Mesendoderm (in vitro differentiated cells): Measurements from ENCODE around the gene TRAFD1.
"Not testable (repeated sequence)": the region's sequence is repeated elsewhere in the genome, so short reads cannot be mapped to it uniquely, and the experiment has no call there.

Experiments
- DNase-seq: peaks from one replicate; pipeline ENCODE4 v3.0.0; 2013
- H2AK5ac ChIP-seq: 2 replicates; pipeline ENCODE4 v1.6.1; 2013; ENCODE audit warnings: low read length, inconsistent platforms
- H2BK120ac ChIP-seq: 2 replicates; pipeline ENCODE4 v1.6.1; 2013; ENCODE audit warnings: low read depth, mild to moderate bottlenecking, low read length, moderate library complexity, mixed read lengths
- H2BK15ac ChIP-seq: replicated peaks from 2 replicates; pipeline ENCODE4 v1.6.1; 2013; ENCODE audit warnings: low read depth, mild to moderate bottlenecking, moderate library complexity
- H2BK5ac ChIP-seq: 2 replicates; pipeline ENCODE4 v1.6.1; 2013; ENCODE audit warnings: low read length, inconsistent platforms
- H3K18ac ChIP-seq: 2 replicates; pipeline ENCODE4 v1.6.1; 2013; ENCODE audit warnings: mild to moderate bottlenecking, low read length, mixed read lengths
- H3K23ac ChIP-seq: one replicate; pipeline ENCODE4 v1.6.1; 2013; ENCODE audit warnings: low read length
- H3K27ac ChIP-seq: 2 replicates; pipeline ENCODE4 v1.5.1; 2013; ENCODE audit warnings: low read depth, mild to moderate bottlenecking, inconsistent platforms, low read length, moderate library complexity
- H3K27me3 ChIP-seq: 2 replicates; pipeline ENCODE4 v1.6.1; 2013; ENCODE audit warnings: low read length, control low read depth, mild to moderate bottlenecking, inconsistent platforms; ENCODE audit not compliant: insufficient read depth, poor library complexity
- H3K36me3 ChIP-seq: 2 replicates; pipeline ENCODE4 v1.6.1; 2013; ENCODE audit warnings: low read length, inconsistent platforms; ENCODE audit not compliant: control insufficient read depth, insufficient read depth
- H3K4ac ChIP-seq: one replicate; pipeline ENCODE4 v1.6.1; 2013; ENCODE audit warnings: low read depth, mild to moderate bottlenecking, low read length, moderate library complexity
- H3K4me1 ChIP-seq: 2 replicates; pipeline ENCODE4 v1.6.1; 2013; ENCODE audit warnings: low read depth, low read length, inconsistent platforms; ENCODE audit not compliant: control insufficient read depth
- H3K4me2 ChIP-seq: 2 replicates; pipeline ENCODE4 v1.6.1; 2013; ENCODE audit warnings: low read length
- H3K4me3 ChIP-seq: 2 replicates; pipeline ENCODE4 v1.5.1; 2013; ENCODE audit warnings: mild to moderate bottlenecking, low read length
- H3K56ac ChIP-seq: one replicate; pipeline ENCODE4 v1.6.1; 2013; ENCODE audit warnings: low read length
- H3K79me1 ChIP-seq: 2 replicates; pipeline ENCODE4 v1.6.1; 2013; ENCODE audit warnings: low read length, inconsistent platforms
- H3K79me2 ChIP-seq: 2 replicates; pipeline ENCODE4 v1.6.1; 2013; ENCODE audit warnings: mild to moderate bottlenecking, low read length; ENCODE audit not compliant: control insufficient read depth, insufficient read depth
- H3K9ac ChIP-seq: 2 replicates; pipeline ENCODE4 v1.6.1; 2013; ENCODE audit warnings: low read length, inconsistent platforms
- H4K5ac ChIP-seq: one replicate; pipeline ENCODE4 v1.6.1; 2013; ENCODE audit warnings: low read length
- H4K8ac ChIP-seq: one replicate; pipeline ENCODE4 v1.6.1; 2013; ENCODE audit warnings: low read depth, mild to moderate bottlenecking, control low read depth, low read length, moderate library complexity
- WGBS: extraction: QIAGEN DNeasy Blood & Tissue Kit; methylation state at CpG from one replicate; pipeline ENCODE4 v1.1.7; 2013; ENCODE audit warnings: low lambda C conversion rate, missing lambda C conversion rate; ENCODE audit not compliant: insufficient coverage; ENCODE audit errors: extremely low coverage; 5-methylcytosine and 5-hydroxymethylcytosine counted together

The TRAFD1 gene

DNA sequence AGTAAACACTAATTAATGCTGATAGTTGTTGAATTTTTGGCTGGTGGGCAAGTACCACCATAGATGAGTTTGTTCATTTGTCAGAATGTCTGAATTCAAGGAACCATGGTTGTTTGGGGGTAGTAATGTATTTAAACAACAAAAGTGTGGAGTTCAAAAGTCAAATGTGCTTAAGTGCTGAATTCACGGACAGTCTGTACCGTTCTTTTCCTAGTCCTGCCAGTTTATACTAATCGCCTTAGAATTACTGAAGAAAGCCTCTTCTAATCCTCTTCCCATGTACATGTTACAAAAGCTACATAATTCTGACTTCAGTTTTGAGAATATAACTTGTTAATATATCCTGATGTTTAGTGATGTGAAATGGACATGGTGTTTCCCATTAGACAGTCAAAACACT lies 19.5 kb upstream of the TRAFD1 start:
- Histone ChIP-seq H3K23ac (no peak overlapping the region), H3K4me1 (peaks cover 4% of the 10 kb centered on the region), H2BK15ac (no peak overlapping the region), H3K27ac (no peak overlapping the region), H3K27me3 (no peaks in the 10 kb centered on the region), H4K5ac (no peak overlapping the region), H3K36me3 (no peaks in the 10 kb centered on the region), H2BK120ac (no peak overlapping the region), H3K9ac (peak overlapping the region; percentile 4), H4K8ac (no peak overlapping the region), H2AK5ac (no peak overlapping the region), H3K79me2 (peaks cover 66% of the 10 kb centered on the region), H3K4me3 (no peak overlapping the region), H3K18ac (no peak overlapping the region), H3K79me1 (no peaks in the 10 kb centered on the region), H3K4me2 (no peak overlapping the region), H3K56ac (no peak overlapping the region), H2BK5ac (no peak overlapping the region), H3K4ac (no peak overlapping the region)
- DNase-seq, result no peak
- no CpG with 5 or more reads among the region's 3 CpGs for WGBS

DNA sequence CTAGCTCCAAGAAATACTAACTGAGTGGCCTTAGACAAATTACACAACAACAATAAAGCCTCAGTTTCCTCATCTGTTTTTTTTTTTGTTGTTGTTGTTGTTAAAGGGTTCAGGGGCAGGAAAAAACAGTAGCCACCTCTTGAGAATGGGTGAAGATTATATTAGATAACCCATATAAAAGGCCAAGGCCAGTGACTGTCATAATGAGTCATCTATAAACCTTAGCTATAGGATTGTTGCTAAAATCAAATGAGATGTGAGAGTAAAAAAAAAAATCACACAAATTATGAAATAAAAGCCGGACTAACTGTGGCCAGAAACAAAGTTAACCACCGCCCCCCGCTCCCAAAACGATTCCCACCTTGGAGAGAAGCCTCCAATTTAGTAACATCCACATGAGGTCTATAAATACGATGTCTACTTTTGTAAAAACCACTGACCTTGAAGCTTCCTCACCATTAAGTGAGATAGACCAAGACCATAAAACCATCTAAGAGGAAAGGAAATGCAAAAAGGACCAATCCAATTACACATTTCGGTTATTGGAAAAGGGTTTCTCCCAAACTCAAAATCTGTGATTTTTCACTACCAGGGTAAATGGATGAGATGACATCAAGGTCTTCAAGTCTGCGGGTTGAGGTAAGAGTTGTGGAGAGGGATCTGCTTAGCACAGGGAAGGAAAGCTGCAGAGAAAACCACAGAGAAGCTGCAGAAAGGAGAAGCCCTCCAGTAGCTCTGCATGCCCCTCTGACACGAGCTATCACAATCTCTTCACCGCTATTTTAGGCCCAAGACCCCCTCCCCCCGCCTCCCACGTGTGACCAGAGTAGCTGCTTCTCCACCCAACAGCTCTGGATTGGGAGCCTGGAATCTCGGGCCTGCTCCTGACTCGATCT lies 17.8 kb upstream of the TRAFD1 start:
- H3K4me3 ChIP-seq, result peak overlapping the region; percentile 90
- peak overlapping the region; percentile 72 for H3K4me2 ChIP-seq
- no peak overlapping the region for H3K23ac ChIP-seq
- no peaks in the 10 kb centered on the region for H3K79me1 ChIP-seq
- H4K5ac ChIP-seq, result no peak overlapping the region
- no peak overlapping the region for H2BK120ac ChIP-seq
- DNase-seq, result peak; percentile 79
- peak overlapping the region; percentile 93 for H3K4ac ChIP-seq
- H2AK5ac ChIP-seq, result no peak overlapping the region
- WGBS, result no CpG with 5 or more reads among the region's 13 CpGs
- H3K27me3 ChIP-seq, result no peaks in the 10 kb centered on the region
- no peaks in the 10 kb centered on the region for H3K36me3 ChIP-seq
- no peak overlapping the region for H2BK15ac ChIP-seq
- peak overlapping the region; percentile 99 for H3K56ac ChIP-seq
- peak overlapping the region; percentile 70 for H3K18ac ChIP-seq
- no peak overlapping the region for H3K27ac ChIP-seq
- H4K8ac ChIP-seq, result no peak overlapping the region
- H3K4me1 ChIP-seq, result peaks cover 6% of the 10 kb centered on the region
- H3K79me2 ChIP-seq, result peaks cover 55% of the 10 kb centered on the region
- peak overlapping the region; percentile 97 for H3K9ac ChIP-seq
- H2BK5ac ChIP-seq, result no peak overlapping the region

DNA sequence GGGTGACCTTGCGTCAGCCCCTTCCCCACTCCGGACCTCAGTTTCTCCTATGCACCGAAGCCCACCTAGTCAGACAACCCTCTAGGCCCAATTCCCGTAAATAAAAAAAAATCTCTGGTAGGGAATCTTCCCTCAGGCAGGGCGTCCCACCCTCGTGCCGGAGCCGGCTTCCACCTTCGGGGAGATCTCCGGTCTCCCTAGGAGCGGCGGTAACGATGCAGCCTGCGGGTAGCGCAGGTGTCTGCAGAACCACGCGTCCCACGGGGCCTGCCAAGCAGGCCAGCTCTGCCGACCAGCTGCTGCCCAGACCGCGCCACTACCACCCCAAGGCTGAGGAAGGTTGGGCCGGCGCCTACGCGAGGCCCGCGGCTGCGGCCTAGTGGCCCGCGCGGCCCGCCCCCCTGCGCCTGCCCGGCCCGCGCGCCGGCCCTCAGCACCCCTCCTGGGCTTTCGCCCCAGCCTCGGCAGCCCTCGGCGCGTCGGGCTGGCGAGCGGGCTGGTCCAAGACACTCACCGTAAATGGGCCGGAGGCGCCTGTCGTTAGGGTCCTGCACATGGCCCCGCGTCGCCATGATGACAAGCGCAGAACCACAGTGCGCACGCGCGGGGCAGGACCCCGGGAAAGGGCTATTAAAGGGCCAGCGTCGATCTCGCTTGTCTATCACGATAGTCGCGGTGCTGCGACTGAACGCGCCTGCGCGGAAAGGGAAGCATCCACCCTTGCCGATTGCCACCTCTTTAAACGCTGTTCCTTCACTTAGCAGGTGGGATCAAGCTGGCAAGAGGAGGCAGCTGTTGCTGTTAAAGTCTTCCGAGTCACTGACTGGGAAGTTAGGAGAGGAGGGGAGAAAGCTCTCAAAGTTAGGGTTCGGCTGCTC lies 16.9 kb upstream of the TRAFD1 start, which contains the start of gene NAA25:
NAA25 (minus strand) TSS at position 582 of the 878 bp plus-strand sequence; CDS start at position 572, 10 bp downstream.
- DNase-seq, result peak; percentile 96
- no peaks in the 10 kb centered on the region for H3K79me1 ChIP-seq

DNA sequence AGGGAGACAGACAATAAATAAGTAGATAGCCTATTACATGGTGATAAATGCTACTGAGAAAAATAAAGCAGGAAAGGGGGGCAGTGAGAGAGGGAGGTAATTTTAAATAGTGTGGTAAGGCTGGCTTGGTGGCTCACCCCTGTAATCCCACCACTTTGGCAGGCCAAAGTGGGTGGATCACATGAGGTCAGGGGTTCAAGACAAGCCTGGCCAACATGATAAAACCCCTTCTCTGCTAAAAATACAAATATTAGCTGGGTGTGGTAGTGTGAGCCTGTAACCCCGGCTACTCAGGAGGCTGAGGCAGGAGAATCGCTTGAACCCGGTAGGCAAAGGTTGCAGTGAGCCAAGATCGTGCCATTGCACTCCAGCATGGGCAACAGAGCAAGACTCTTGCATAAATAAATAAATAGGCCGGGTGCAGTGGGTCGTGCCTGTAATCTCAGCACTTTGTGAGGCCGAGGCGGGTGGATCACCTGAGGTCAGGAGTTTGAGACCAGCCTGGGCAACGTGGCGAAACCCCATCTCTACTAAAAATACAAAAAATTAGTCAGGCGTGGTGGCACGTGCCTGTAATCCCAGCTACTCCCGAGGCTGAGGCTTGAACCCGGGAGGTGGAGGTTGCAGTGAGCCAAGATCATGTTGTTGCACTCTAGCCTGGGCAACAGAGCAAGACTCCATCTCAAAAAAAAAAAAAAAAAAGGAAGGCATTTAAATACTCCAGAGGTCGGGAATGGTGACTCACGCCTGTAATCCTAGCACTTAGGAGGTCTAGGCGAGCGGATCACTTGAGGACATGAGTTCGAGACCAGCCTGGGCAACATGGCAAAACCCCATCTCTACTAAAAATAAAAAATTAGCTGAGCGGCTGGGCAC lies 14.3 kb upstream of the TRAFD1 start:
- not testable (repeated sequence) for H3K4me1 ChIP-seq, H3K27me3 ChIP-seq, H2BK5ac ChIP-seq, H4K8ac ChIP-seq, H3K23ac ChIP-seq, H3K18ac ChIP-seq, H3K36me3 ChIP-seq, H2BK120ac ChIP-seq, H4K5ac ChIP-seq, H3K4me3 ChIP-seq, H2BK15ac ChIP-seq, H2AK5ac ChIP-seq, H3K79me1 ChIP-seq, H3K27ac ChIP-seq, H3K4me2 ChIP-seq, H3K4ac ChIP-seq, H3K56ac ChIP-seq, H3K9ac ChIP-seq
- WGBS, result no CpG with 5 or more reads among the region's 20 CpGs
- peak; percentile 24 for DNase-seq
- peaks cover 24% of the 10 kb centered on the region for H3K79me2 ChIP-seq

More for the DNA sequence above, 16.9 kb upstream of the TRAFD1 start, which contains the start of gene NAA25:
- Histone ChIP-seq H3K4me3 (peak within 1 kb of the TSS; percentile 90), H3K27me3 (no peaks in the 10 kb centered on the region), H2BK15ac (no peak within 1 kb of the TSS), H3K4me1 (peaks cover 6% of the 10 kb centered on the region), H3K79me2 (peaks cover 47% of the 10 kb centered on the region), H2BK5ac (peak within 1 kb of the TSS; percentile 55), H3K18ac (peak within 1 kb of the TSS; percentile 70), H3K4ac (peak within 1 kb of the TSS; percentile 98), H3K36me3 (no peaks in the 10 kb centered on the region), H2BK120ac (peak within 1 kb of the TSS; percentile 54), H3K4me2 (peak within 1 kb of the TSS; percentile 100), H4K8ac (peak within 1 kb of the TSS; percentile 43), H3K27ac (peak within 1 kb of the TSS; percentile 96), H3K56ac (peak within 1 kb of the TSS; percentile 99), H2AK5ac (no peak within 1 kb of the TSS), H3K9ac (peak within 1 kb of the TSS; percentile 97), H3K23ac (no peak within 1 kb of the TSS), H4K5ac (peak within 1 kb of the TSS; percentile 99)
- WGBS, result no CpG with 5 or more reads among the region's 74 CpGs

DNA sequence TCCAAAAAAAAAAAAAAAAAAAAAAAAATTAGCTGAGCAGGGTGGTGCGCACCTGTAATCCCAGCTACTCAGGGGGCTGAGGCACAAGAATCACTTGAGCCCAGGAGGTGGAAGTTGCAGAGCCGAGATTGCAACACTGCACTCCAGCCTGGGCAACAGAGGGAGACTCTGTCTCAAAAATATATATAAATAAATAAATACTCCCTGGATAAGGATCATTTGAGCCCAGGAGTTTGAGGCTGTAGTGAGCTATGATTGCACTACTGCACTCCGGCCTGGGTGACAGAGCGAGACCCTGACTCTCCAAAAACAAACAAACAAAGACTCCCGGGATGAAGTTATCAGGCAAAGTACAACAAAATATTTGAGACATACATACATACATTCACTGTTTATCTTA lies 13.4 kb upstream of the TRAFD1 start:
- Histone ChIP-seq H3K23ac (no peak overlapping the region), H3K36me3 (no peaks in the 10 kb centered on the region), H3K4me3 (no peak overlapping the region), H3K27ac (no peak overlapping the region), H3K27me3 (no peaks in the 10 kb centered on the region), H3K9ac (no peak overlapping the region), H3K18ac (no peak overlapping the region), H3K4ac (no peak overlapping the region), H3K4me2 (no peak overlapping the region), H3K79me1 (no peaks in the 10 kb centered on the region), H2BK120ac (no peak overlapping the region), H4K5ac (no peak overlapping the region), H4K8ac (no peak overlapping the region), H2BK15ac (no peak overlapping the region), H3K4me1 (peaks cover 4% of the 10 kb centered on the region), H2AK5ac (no peak overlapping the region), H3K56ac (no peak overlapping the region), H3K79me2 (peaks cover 16% of the 10 kb centered on the region), H2BK5ac (no peak overlapping the region)
- no CpG with 5 or more reads among the region's 5 CpGs for WGBS
- DNase-seq, result no peak
